Caco-2 (cell line): ENCODE measurements around the gene NUP160. TPM values are rescaled to one million over a fixed set of nuclear protein-coding genes. Genes with fewer than 3 reads are reported as not detected.

ENCODE experiments used
- BruUV-seq: library from RNA; stranded (reverse); fragments of 400-500 nt; replicated peaks from 2 replicates; lab custom pipeline; 2021; lab: Mats Ljungman, UMichigan
- CTCF ChIA-PET: fragments of 300-600 bp; sonication (Branson Sonifier 250); formaldehyde crosslinking; loops from one replicate; lab custom pipeline; 2022; ENCODE audit warnings: antibody characterized with exemption; lab: Charles Lee
- POLR2A ChIA-PET: fragments of 300-600 bp; sonication (Branson Sonifier 250); formaldehyde crosslinking; loops from one replicate; lab custom pipeline; 2022; ENCODE audit warnings: antibody characterized with exemption; lab: Charles Lee
- DNase-seq, 2 experiments: peaks; one replicate each; pipeline versions ENCODE4 v3.0.0 to v3.0.0-alpha.2; 2020 to 2022
- H3K27me3 ChIP-seq: replicated peaks from 2 replicates; pipeline ENCODE4 v1.6.0; 2011; ENCODE audit warnings: low read length; ENCODE audit not compliant: control insufficient read depth, insufficient read depth
- H3K36me3 ChIP-seq: 2 replicates; pipeline ENCODE4 v1.5.1; 2011; ENCODE audit warnings: low read length; ENCODE audit not compliant: control insufficient read depth, insufficient read depth
- H3K4me1 ChIP-seq: fragments of 250-450 bp; sonication (Bioruptor Pico); 2 replicates; pipeline ENCODE4 v1.5.1; 2020; ENCODE audit warnings: mild to moderate bottlenecking
- H3K4me3 ChIP-seq: 2 replicates; pipeline ENCODE4 v1.5.1; 2011; ENCODE audit warnings: low read depth, mild to moderate bottlenecking, control low read depth, low read length
- H3K9me3 ChIP-seq: fragments of 250-450 bp; sonication (Bioruptor Pico); 2 replicates; pipeline ENCODE4 v1.5.1; 2020; ENCODE audit warnings: mild to moderate bottlenecking, moderate library complexity
- H3K27ac Mint-ChIP-seq: one replicate; pipeline ENCODE4 v1.8.0; 2022; ENCODE audit warnings: mixed read lengths; ENCODE audit not compliant: unreplicated experiment
- H3K27me3 Mint-ChIP-seq: one replicate; pipeline ENCODE4 v1.8.0; 2022; ENCODE audit warnings: mixed read lengths; ENCODE audit not compliant: insufficient read depth, unreplicated experiment
- H3K36me3 Mint-ChIP-seq: one replicate; pipeline ENCODE4 v1.8.0; 2022; ENCODE audit warnings: mild to moderate bottlenecking, mixed read lengths; ENCODE audit not compliant: insufficient read depth, unreplicated experiment
- H3K4me1 Mint-ChIP-seq: one replicate; pipeline ENCODE4 v1.8.0; 2022; ENCODE audit warnings: low read depth, mixed read lengths; ENCODE audit not compliant: unreplicated experiment
- H3K4me3 Mint-ChIP-seq: one replicate; pipeline ENCODE4 v1.8.0; 2022; ENCODE audit warnings: mild to moderate bottlenecking, moderate library complexity, mixed read lengths; ENCODE audit not compliant: unreplicated experiment
- H3K9me3 Mint-ChIP-seq: one replicate; pipeline ENCODE4 v1.8.0; 2022; ENCODE audit warnings: mixed read lengths; ENCODE audit not compliant: unreplicated experiment
- intact Hi-C: fragments of 100-400 bp; cut with micrococcal nuclease; formaldehyde crosslinking; loops from one replicate; pipeline ENCODE4 v1.10.0; 2022; ENCODE audit not compliant: unreplicated experiment
- total RNA-seq: library from RNA; stranded (reverse); gene quantifications from 2 replicates; pipeline ENCODE4 v1.2.3, GENCODE V29; 2022
- TF ChIP-seq, protein P1 (sequence below), 2 experiments: fragments of 200-600 bp in 1 of 2; IDR thresholded peaks; 1 replicate in 1 of 2; 2 replicates in 1 of 2; pipeline versions ENCODE4 v1.5.1 to v1.8.0; 2011 to 2022; ENCODE audit warnings: antibody characterized with exemption in 1 of 2, control low read depth in 1 of 2, inconsistent platforms in 1 of 2, low read depth in 1 of 2, low read length in 1 of 2, mild to moderate bottlenecking in 1 of 2, moderate library complexity in 1 of 2; ENCODE audit not compliant: insufficient read depth in 1 of 2, severe bottlenecking in 1 of 2, unreplicated experiment in 1 of 2

NUP160 gene
- total RNA-seq, 1 experiment from 2014 or later, result 72.9 TPM

GRCh38 chr11:47783087-47783610 is 65.0 kb downstream of the NUP160 start:
- no TSS peak for BruUV-seq
- H3K27me3 ChIP-seq, result no peaks in the 10 kb centered on the region
- H3K9me3 Mint-ChIP-seq, result no peaks in the 10 kb centered on the region
- H3K4me3 ChIP-seq, result no peak overlapping the region
- ChIA-PET CTCF (no interaction called here), POLR2A (no interaction called here)
- DNase-seq, result no peak
- no peaks in the 10 kb centered on the region for H3K9me3 ChIP-seq
- H3K4me1 ChIP-seq, result peaks cover 17% of the 10 kb centered on the region
- TF ChIP-seq, protein P1, sequence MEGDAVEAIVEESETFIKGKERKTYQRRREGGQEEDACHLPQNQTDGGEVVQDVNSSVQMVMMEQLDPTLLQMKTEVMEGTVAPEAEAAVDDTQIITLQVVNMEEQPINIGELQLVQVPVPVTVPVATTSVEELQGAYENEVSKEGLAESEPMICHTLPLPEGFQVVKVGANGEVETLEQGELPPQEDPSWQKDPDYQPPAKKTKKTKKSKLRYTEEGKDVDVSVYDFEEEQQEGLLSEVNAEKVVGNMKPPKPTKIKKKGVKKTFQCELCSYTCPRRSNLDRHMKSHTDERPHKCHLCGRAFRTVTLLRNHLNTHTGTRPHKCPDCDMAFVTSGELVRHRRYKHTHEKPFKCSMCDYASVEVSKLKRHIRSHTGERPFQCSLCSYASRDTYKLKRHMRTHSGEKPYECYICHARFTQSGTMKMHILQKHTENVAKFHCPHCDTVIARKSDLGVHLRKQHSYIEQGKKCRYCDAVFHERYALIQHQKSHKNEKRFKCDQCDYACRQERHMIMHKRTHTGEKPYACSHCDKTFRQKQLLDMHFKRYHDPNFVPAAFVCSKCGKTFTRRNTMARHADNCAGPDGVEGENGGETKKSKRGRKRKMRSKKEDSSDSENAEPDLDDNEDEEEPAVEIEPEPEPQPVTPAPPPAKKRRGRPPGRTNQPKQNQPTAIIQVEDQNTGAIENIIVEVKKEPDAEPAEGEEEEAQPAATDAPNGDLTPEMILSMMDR (IDR thresholded peaks at IDR 0.05; ENCODE audit: insufficient read depth in 1 of 2, low read depth in 1 of 2, low read length in 1 of 2, severe bottlenecking in 1 of 2, unreplicated experiment in 1 of 2), result no peak
- H3K27me3 Mint-ChIP-seq, result no peaks in the 10 kb centered on the region
- peaks cover 3% of the 10 kb centered on the region for H3K36me3 ChIP-seq
- H3K4me3 Mint-ChIP-seq, result no peak overlapping the region
- peaks cover 21% of the 10 kb centered on the region for H3K4me1 Mint-ChIP-seq
- H3K27ac Mint-ChIP-seq, result no peak overlapping the region
- intact Hi-C loops, result no loop called here
- H3K36me3 Mint-ChIP-seq, result peaks cover 94% of the 10 kb centered on the region

GRCh38 chr11:47778878-47779483 is 69.2 kb downstream of the NUP160 start:
- H3K4me1 Mint-ChIP-seq, result peaks cover 13% of the 10 kb centered on the region
- ChIA-PET CTCF (no interaction called here), POLR2A (no interaction called here)
- H3K36me3 Mint-ChIP-seq, result peaks cover 82% of the 10 kb centered on the region
- H3K4me3 Mint-ChIP-seq, result no peak overlapping the region
- BruUV-seq, result no TSS peak
- Histone ChIP-seq H3K27me3 (no peaks in the 10 kb centered on the region), H3K4me3 (no peak overlapping the region), H3K4me1 (peaks cover 12% of the 10 kb centered on the region), H3K9me3 (no peaks in the 10 kb centered on the region), H3K36me3 (peaks cover 6% of the 10 kb centered on the region)
- intact Hi-C loops, result no loop called here
- no peaks in the 10 kb centered on the region for H3K9me3 Mint-ChIP-seq
- TF ChIP-seq, protein P1 (IDR thresholded peaks at IDR 0.05; ENCODE audit: insufficient read depth in 1 of 2, low read depth in 1 of 2, low read length in 1 of 2, severe bottlenecking in 1 of 2, unreplicated experiment in 1 of 2), result no peak
- no peaks in the 10 kb centered on the region for H3K27me3 Mint-ChIP-seq
- H3K27ac Mint-ChIP-seq, result no peak overlapping the region
- no peak for DNase-seq

DNA sequence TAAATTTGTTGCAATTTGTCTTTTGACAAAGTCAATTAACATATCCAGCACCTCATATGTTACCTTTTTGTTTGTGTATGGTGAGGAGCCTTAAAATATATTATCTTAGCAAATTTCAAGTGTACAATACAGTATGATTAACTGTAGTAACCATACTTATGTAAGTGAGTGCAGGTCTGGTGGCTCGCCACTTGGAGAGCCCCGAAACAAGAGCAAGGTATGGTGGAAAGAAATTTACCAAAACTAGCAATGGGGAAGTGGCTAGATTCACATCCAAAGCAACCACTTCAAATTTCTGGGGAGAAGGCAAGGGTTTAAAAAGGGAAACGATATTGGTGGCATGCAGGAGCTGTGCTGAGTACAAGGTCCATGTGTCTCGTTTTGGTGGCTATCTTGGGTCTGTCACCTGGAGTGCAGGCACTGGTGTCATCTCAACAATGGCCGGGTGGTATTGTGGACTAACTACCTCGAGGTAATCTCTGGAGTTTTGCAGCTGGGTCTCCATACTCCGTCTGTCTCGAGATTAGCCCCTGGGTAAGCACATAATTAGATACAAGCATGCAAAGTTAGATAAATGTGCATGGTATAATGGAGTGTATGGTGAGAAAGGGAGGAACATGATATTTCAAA is 72.8 kb downstream of the NUP160 start:
- no peak for DNase-seq
- Histone ChIP-seq H3K27me3 (no peaks in the 10 kb centered on the region), H3K36me3 (peaks cover 6% of the 10 kb centered on the region), H3K4me3 (no peak overlapping the region), H3K9me3 (no peaks in the 10 kb centered on the region), H3K4me1 (no peaks in the 10 kb centered on the region)
- H3K27ac Mint-ChIP-seq, result no peak overlapping the region
- no peak overlapping the region for H3K4me3 Mint-ChIP-seq
- TF ChIP-seq, protein P1 (IDR thresholded peaks at IDR 0.05; ENCODE audit: insufficient read depth in 1 of 2, low read depth in 1 of 2, low read length in 1 of 2, severe bottlenecking in 1 of 2, unreplicated experiment in 1 of 2), result no peak
- CTCF ChIA-PET, result no interaction called here
- peaks cover 51% of the 10 kb centered on the region for H3K36me3 Mint-ChIP-seq
- no peaks in the 10 kb centered on the region for H3K27me3 Mint-ChIP-seq
- BruUV-seq, result no TSS peak
- intact Hi-C loops, result no loop called here
- POLR2A ChIA-PET, result no interaction called here
- no peaks in the 10 kb centered on the region for H3K4me1 Mint-ChIP-seq
- H3K9me3 Mint-ChIP-seq, result no peaks in the 10 kb centered on the region
